Activated CD8-positive, alpha-beta memory T cell treated with anti-CD3 and anti-CD28 coated beads for 24 hours (primary cell): ENCODE data around the gene WASF3.
"Not testable (repeated sequence)": the region's sequence is repeated elsewhere in the genome, so short reads cannot be mapped to it uniquely, and the experiment has no call there.

Experiments used
- DNase-seq: peaks from one replicate; pipeline ENCODE4 v3.0.0-alpha.2; 2020

WASF3 gene

GRCh38 chr13:26636073-26636472, 78.6 kb downstream of the WASF3 start:
- not testable (repeated sequence) for DNase-seq

DNA sequence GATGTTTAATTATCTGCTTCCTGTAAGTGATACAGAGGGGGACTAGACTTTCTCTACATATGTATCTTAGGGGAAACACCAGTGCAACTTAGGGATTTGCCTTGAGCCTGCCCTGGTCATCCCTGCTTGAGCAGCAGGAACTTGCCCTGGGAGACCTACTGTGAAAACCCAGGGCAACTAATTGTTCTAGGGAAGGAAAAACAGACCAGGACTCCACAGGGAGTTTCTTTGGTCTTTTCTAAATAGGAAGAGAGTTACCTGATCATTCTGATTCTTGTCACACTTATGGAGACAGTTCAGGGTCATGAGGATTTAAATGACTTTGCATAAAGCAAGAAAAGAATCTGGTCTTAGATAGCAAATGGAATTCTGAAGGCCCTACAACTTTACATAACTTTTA, 89.1 kb downstream of the WASF3 start:
- DNase-seq, result no peak

- DNase-seq, result no peak
These were observed 93.8 kb downstream of the WASF3 start for GRCh38 chr13:26651234-26651633.

DNA sequence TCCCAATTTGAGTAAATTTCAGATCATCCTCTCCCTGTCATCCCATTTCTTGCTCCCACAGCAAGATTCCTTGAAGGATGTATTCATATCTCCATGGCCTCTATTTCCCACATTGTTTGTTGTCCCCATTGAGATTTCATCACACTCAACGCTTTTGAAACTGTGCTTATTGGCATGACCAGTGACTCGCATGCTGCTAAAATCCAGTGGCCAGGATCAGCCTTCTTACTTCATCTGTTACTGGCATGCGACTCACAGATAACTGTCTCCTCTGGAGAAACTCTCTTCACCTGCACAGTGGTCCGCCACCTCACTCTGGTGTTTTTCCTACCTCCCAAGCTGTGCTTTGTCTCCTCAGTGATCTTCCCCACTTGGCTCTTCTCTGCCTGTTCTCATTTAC, 95.8 kb downstream of the WASF3 start:
- no peak for DNase-seq

- no peak for DNase-seq
These were observed 96.4 kb downstream of the WASF3 start for GRCh38 chr13:26653842-26654241.

DNA sequence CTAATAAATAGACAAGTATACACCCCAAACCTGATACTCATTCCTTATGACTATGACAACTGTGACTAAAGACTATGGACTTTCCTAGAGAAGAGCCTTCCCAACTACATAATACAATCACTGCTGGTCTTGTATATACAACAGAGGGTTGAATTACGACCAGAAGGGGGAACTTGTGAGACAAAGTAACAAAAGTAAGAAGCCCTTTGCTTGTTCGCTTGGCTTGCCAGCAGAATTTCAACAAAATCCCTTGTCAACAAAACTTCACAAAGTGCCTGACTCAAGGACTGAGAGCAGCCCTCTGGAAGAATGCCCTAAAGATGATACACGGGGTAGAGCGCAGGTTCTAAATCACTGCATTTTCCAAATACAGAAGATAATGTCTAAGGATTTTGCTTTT, 99.4 kb downstream of the WASF3 start:
- DNase-seq, result no peak

DNA sequence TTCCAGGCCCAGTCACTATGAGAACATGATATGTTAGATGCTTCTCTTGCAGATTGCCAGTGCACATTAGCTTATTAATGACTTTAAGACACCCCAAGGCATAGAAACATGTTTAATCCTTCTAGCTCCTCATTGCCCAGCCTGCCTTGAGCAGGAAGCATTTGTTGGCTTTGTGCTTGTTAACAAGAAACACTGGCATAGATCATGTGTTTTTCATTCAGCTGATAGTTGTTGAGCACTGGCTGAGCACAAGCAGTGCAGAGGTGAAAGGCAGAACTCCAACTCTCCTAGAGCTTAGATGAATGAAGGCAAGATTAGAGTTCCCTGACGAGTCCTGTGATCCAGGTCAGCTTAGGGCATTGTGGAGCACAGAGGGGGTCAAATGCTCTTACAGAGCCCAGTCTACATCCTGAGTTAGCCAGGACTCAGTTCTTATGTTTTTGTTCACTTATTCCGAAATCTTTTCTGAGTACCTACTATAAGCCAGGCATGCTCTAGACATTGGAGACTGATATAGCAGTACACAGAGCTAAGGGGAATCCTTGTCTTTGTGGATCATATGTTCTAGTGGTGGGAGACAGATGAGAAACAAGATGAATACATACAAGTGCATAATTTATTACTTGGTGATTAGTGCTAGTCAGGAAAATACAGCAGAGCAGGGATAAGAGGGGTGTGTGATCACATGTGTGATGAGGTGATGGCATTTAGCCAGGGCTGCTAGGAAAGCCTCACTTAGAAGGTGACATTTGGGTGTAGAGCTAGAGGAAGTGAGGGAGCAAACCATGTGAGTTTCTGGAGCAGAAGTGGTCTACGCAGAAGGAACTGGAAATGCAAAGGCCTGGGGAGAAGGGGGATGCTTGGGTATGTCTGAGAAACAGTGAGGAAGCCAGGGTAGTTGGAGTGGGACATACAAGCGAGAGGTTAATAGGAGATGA, 101.2 kb downstream of the WASF3 start:
- DNase-seq, result no peak

DNA sequence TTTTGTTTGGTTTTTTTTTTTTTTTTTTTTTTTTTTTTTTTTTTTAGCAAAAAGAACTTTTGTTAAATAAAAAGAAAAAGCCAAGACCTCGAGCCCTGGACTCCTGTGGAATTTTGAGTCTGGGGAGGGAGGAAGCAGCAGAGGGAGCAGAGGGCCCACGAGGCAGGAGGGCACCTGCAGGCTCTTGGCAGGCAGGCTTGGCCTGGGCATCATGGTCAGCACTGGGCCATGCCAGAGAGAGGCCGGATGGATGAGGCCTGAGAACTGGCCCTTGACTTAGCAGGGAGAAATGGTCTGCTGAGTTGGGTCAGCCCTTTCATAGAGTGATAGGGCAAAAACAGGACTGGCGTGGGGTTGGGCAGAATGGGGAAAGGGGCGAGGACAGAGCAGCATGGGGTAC, 102.7 kb downstream of the WASF3 start:
- no peak for DNase-seq

DNA sequence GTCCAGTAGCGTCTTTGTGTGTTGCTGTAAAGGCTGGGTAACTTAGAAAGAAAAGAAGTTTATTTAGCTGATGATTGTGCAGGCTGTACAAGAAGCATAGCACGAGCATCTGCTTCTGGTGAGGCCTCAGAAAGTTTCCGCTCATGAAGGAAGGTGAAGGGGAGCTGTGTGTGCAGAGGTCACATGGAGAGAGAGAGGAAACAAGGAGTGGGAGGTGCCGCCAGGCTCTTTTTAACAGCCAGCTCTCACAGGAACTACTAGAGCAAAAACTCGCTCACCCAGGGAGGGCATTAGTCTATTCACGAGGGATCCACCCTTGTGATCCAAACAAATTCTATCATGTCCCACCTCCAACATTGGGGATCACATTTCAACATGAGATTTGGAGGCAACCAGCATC, 103.3 kb downstream of the WASF3 start:
- DNase-seq, result no peak

DNA sequence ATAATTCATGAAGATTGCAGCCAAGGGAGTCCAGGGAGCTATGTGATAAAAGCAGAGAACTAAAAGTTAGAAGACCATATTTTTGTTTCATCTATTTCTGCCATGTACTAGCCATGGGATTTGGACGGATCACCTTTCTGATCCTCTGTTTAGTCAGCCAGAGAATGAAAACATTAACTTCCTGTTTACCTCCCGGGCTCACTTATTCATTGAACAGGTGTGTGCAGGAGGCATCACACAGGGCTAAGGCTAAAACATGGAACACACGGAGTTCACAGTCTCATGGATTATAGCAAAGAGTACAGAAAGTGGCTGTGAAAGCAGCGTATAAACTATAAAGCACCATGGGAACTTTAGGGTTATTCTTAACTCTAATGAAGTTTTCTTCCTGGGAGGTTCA, 106.3 kb downstream of the WASF3 start:
- no peak for DNase-seq

- DNase-seq, result no peak
These were observed 106.8 kb downstream of the WASF3 start for GRCh38 chr13:26664286-26664685.

DNA sequence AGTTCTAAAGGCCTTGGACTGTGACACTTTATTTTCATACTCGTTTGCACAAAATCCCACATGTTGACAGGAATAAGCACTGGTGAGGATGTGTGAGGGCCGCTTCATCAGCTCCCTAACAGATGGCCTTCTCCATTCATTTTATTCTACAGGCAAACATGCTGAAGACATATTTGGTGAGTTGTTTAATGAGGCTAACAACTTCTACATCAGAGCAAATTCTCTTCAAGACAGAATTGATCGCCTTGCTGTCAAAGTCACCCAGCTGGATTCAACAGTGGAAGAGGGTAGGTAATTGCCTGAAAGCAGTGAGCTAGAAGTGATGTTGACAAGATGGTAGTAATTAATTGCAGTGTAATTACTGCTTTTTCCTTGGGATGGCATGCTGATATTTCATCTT, 107.4 kb downstream of the WASF3 start:
- no peak for DNase-seq

GRCh38 chr13:26668357-26669146, 111.1 kb downstream of the WASF3 start:
- no peak for DNase-seq

- no peak for DNase-seq
These were observed 116.4 kb downstream of the WASF3 start for GRCh38 chr13:26673890-26674289.

GRCh38 chr13:26677156-26677555, 119.7 kb downstream of the WASF3 start:
- no peak for DNase-seq

- DNase-seq, result no peak
These were observed 120.8 kb downstream of the WASF3 start for GRCh38 chr13:26678330-26678729.

DNA sequence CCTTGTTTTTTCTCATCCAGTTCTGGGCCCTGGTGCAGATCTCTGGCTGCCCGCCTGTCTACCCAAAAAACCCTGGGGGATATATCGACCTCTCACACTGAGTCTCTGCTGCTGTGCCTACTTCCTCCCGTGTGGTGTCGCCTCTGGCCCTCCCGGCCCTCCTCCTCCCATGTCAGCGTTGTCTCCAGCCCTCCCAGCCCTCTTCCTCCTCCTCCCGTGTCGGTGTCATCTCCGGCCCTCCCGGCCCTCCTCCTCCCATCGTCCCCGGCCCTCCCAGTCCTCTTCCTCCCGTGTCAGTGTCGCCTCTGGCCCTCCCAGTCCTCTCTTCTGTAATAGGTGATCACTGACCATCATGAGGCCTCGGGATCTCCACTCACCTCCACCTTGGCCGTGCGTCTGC, 121.3 kb downstream of the WASF3 start:
- no peak for DNase-seq

GRCh38 chr13:26679411-26680122, 122.1 kb downstream of the WASF3 start:
- no peak for DNase-seq

- DNase-seq, result no peak
These were observed 122.6 kb downstream of the WASF3 start for GRCh38 chr13:26680123-26680450.

- DNase-seq, result no peak
These were observed 123.1 kb downstream of the WASF3 start for GRCh38 chr13:26680572-26680971.

- no peak for DNase-seq
These were observed 123.6 kb downstream of the WASF3 start for GRCh38 chr13:26681036-26681435.

DNA sequence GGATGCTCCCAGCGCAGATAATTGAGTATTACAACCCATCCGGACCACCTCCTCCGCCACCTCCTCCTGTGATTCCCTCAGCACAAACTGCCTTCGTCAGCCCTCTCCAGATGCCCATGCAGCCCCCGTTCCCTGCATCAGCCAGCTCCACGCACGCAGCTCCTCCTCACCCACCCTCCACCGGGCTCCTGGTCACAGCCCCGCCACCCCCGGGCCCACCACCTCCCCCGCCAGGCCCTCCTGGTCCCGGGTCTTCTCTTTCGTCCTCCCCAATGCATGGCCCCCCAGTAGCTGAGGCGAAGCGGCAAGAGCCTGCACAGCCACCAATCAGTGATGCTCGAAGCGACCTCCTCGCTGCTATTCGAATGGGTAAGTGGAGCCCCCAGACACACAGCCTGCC, 125.1 kb downstream of the WASF3 start:
- no peak for DNase-seq

DNA sequence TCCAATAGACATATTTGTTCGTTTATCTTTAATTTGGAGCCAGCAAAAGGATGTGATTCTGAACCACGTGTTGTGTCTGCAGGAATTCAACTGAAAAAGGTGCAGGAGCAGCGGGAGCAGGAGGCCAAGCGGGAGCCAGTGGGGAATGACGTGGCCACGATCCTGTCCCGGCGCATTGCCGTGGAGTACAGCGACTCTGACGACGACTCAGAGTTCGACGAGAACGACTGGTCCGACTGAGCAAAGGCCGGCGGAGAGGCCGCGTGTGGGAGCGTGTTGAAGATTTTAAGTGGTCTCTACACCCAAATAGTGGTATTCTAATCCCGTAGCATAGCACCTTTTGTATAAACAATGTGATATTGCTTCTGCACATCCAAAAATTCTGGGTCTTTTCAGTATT, 128.1 kb downstream of the WASF3 start:
- DNase-seq, result no peak

- DNase-seq, result no peak
These were observed 128.8 kb downstream of the WASF3 start for GRCh38 chr13:26686285-26686684.
